IMR-90 (cell line): ENCODE measurements around the gene MMP24. TPM values are rescaled to one million over a fixed set of nuclear protein-coding genes. Genes with fewer than 3 reads are reported as not detected.

ENCODE experiments used
- ATAC-seq: fragments of 200-7000 bp; cut with Tn5 transposase; 2 replicates; pipeline ENCODE4 v1.9.1; 2020; ENCODE audit warnings: low read depth, mild to moderate bottlenecking, moderate library complexity
- BruUV-seq: library from RNA; stranded (reverse); fragments of 400-500 nt; replicated peaks from 2 replicates; lab custom pipeline; 2021; lab: Mats Ljungman, UMichigan
- CTCF ChIA-PET: fragments of 300-600 bp; formaldehyde crosslinking; extraction: SDS; loops from one replicate; lab custom pipeline; 2021; ENCODE audit warnings: antibody characterized with exemption; lab: Yijun Ruan, JAX
- POLR2A ChIA-PET: fragments of 300-600 bp; sonication (Branson Sonifier 250); formaldehyde crosslinking; loops from one replicate; lab custom pipeline; 2022; ENCODE audit warnings: antibody characterized with exemption; ENCODE audit not compliant: unreplicated experiment; lab: Charles Lee
- DNase-seq: peaks from one replicate; pipeline ENCODE4 v3.0.0; 2013
- H2AFZ ChIP-seq: replicated peaks from 2 replicates; pipeline ENCODE3; 2013; ENCODE audit warnings: low read length, mild to moderate bottlenecking; ENCODE audit not compliant: poor library complexity
- H2AK5ac ChIP-seq: 2 replicates; pipeline ENCODE4 v1.6.1; 2013; ENCODE audit warnings: low read depth, low read length, inconsistent platforms
- H2AK9ac ChIP-seq: replicated peaks from 2 replicates; pipeline ENCODE3; 2013; ENCODE audit warnings: mild to moderate bottlenecking, low read depth, low read length, moderate library complexity; ENCODE audit not compliant: poor library complexity
- H2BK120ac ChIP-seq: 2 replicates; pipeline ENCODE4 v1.6.1; 2013; ENCODE audit warnings: low read depth, low read length, inconsistent platforms
- H2BK15ac ChIP-seq: 3 replicates; pipeline ENCODE4 v1.6.1; 2013; ENCODE audit warnings: low read depth, low read length, inconsistent platforms
- H2BK20ac ChIP-seq: 2 replicates; pipeline ENCODE4 v1.6.1; 2013; ENCODE audit warnings: low read depth, mild to moderate bottlenecking, inconsistent platforms, low read length, moderate library complexity
- H2BK5ac ChIP-seq: 2 replicates; pipeline ENCODE4 v1.6.1; 2013; ENCODE audit warnings: mild to moderate bottlenecking, low read depth, low read length, inconsistent platforms; ENCODE audit not compliant: poor library complexity, severe bottlenecking
- H3K14ac ChIP-seq: replicated peaks from 2 replicates; pipeline ENCODE4 v1.6.1; 2013; ENCODE audit warnings: low read depth, low read length, inconsistent platforms
- H3K18ac ChIP-seq: 2 replicates; pipeline ENCODE4 v1.6.1; 2013; ENCODE audit warnings: low read depth, low read length, control low read depth
- H3K23ac ChIP-seq: 2 replicates; pipeline ENCODE4 v1.6.1; 2013; ENCODE audit warnings: low read depth, low read length, inconsistent platforms
- H3K27ac ChIP-seq: 2 replicates; pipeline ENCODE4 v1.5.1; 2013; ENCODE audit warnings: mild to moderate bottlenecking, control low read depth, low read length; ENCODE audit not compliant: insufficient read depth
- H3K27me3 ChIP-seq: 2 replicates; pipeline ENCODE4 v1.6.1; 2013; ENCODE audit warnings: low read length; ENCODE audit not compliant: control insufficient read depth, insufficient read depth
- H3K36me3 ChIP-seq: 2 replicates; pipeline ENCODE4 v1.6.1; 2013; ENCODE audit warnings: low read length, mixed read lengths; ENCODE audit not compliant: control insufficient read depth, insufficient read depth
- H3K4ac ChIP-seq: 2 replicates; pipeline ENCODE4 v1.6.1; 2013; ENCODE audit warnings: low read depth, low read length, inconsistent platforms
- H3K4me1 ChIP-seq: 2 replicates; pipeline ENCODE4 v1.6.1; 2013; ENCODE audit warnings: low read length, mixed read lengths; ENCODE audit not compliant: control insufficient read depth, insufficient read depth
- H3K4me2 ChIP-seq: 2 replicates; pipeline ENCODE4 v1.6.1; 2013; ENCODE audit warnings: low read depth, mild to moderate bottlenecking, control low read depth, low read length, moderate library complexity
- H3K4me3 ChIP-seq: 2 replicates; pipeline ENCODE4 v1.5.1; 2013; ENCODE audit warnings: low read depth, mild to moderate bottlenecking, control low read depth, low read length, moderate library complexity; ENCODE audit not compliant: insufficient read depth
- H3K56ac ChIP-seq: 2 replicates; pipeline ENCODE4 v1.6.1; 2013; ENCODE audit warnings: low read length, inconsistent platforms; ENCODE audit not compliant: insufficient read depth; ENCODE audit errors: extremely low read depth
- H3K79me1 ChIP-seq, 2 experiments: 2 replicates each; pipeline ENCODE4 v1.6.1; 2013; ENCODE audit warnings: low read length in 2 of 2, inconsistent platforms in 1 of 2, low read depth in 1 of 2
- H3K9ac ChIP-seq: 2 replicates; pipeline ENCODE4 v1.6.1; 2013; ENCODE audit warnings: low read depth, low read length, control low read depth
- H3K9me1 ChIP-seq: 2 replicates; pipeline ENCODE4 v1.6.1; 2013; ENCODE audit warnings: low read length, inconsistent platforms; ENCODE audit not compliant: insufficient read depth
- H3K9me3 ChIP-seq: 2 replicates; pipeline ENCODE4 v1.6.1; 2013; ENCODE audit warnings: low read length; ENCODE audit not compliant: control insufficient read depth, insufficient read depth
- H4K20me1 ChIP-seq: 2 replicates; pipeline ENCODE4 v1.6.1; 2013; ENCODE audit warnings: low read length, inconsistent platforms; ENCODE audit not compliant: insufficient read depth
- H4K5ac ChIP-seq: 2 replicates; pipeline ENCODE4 v1.6.1; 2013; ENCODE audit warnings: mild to moderate bottlenecking, low read depth, low read length, control low read depth
- H4K8ac ChIP-seq, 2 experiments: 2 replicates each; pipeline ENCODE4 v1.6.1; 2013; ENCODE audit warnings: low read depth in 2 of 2, low read length in 2 of 2, control low read depth in 1 of 2, inconsistent platforms in 1 of 2
- H4K91ac ChIP-seq: 2 replicates; pipeline ENCODE4 v1.6.1; 2013; ENCODE audit warnings: low read depth, low read length, inconsistent platforms; ENCODE audit not compliant: insufficient read depth
- BHLHE40 ChIP-seq: fragments of 150-350 bp; IDR thresholded peaks from 2 replicates; pipeline ENCODE4 v1.6.1; 2016; ENCODE audit warnings: mild to moderate bottlenecking, low read depth, low read length
- FOS ChIP-seq: fragments of 150-350 bp; IDR thresholded peaks from 2 replicates; pipeline ENCODE4 v1.6.1; 2016; ENCODE audit warnings: low read depth, low read length
- MAFK ChIP-seq: IDR thresholded peaks from 2 replicates; pipeline ENCODE4 v1.6.1; 2012; ENCODE audit warnings: low read depth, low read length, improper control_type of control experiment
- MXI1 ChIP-seq: IDR thresholded peaks from 2 replicates; pipeline ENCODE4 v1.6.1; 2012; ENCODE audit warnings: low read depth, mild to moderate bottlenecking, low read length, moderate library complexity, borderline replicate concordance
- NFE2L2 ChIP-seq: fragments of 150-350 bp; IDR thresholded peaks from 2 replicates; pipeline ENCODE4 v1.6.1; 2016; ENCODE audit warnings: low read depth, mild to moderate bottlenecking, low read length
- SMC3 ChIP-seq: fragments of 150-350 bp; IDR thresholded peaks from 2 replicates; pipeline ENCODE4 v1.6.1; 2016; ENCODE audit warnings: low read depth, mild to moderate bottlenecking, antibody characterized with exemption, low read length, moderate library complexity
- WGBS, 2 experiments: methylation state at CpG; one replicate each; pipeline versions ENCODE4 v1.1.5 to v1.1.7; 2013; ENCODE audit warnings: missing lambda C conversion rate in 2 of 2; ENCODE audit not compliant: insufficient read length in 1 of 2; ENCODE audit errors: extremely low coverage in 2 of 2; 5-methylcytosine and 5-hydroxymethylcytosine counted together
- dilution Hi-C: fragments of 300-500 bp; cut with HindIII; formaldehyde crosslinking; loops from one replicate; pipeline ENCODE4 v1.14.3; 2018; ENCODE audit warnings: low sequenced_read_pairs; ENCODE audit not compliant: unreplicated experiment
- in situ Hi-C: fragments of 300-500 bp; cut with MboI; formaldehyde crosslinking; loops from 3 replicates; pipeline ENCODE4 v1.14.3; 2019; ENCODE audit warnings: low sequenced_read_pairs, inconsistent platforms, mixed read lengths
- intact Hi-C: fragments of 100-400 bp; cut with micrococcal nuclease; formaldehyde crosslinking; loops from 2 replicates; pipeline ENCODE4 v1.10.0; 2022
- polyA plus RNA-seq, 3 experiments: library from polyadenylated mRNA; depleted of rRNA; stranded (reverse); fragments of >200 nt; gene quantifications; 2 replicates each; pipeline ENCODE4 v1.2.3, GENCODE V29; 2012; ENCODE audit warnings: low replicate concordance in 1 of 3
- total RNA-seq: library from RNA; depleted of rRNA; stranded (reverse); fragments of >200 nt; gene quantifications from 2 replicates; pipeline ENCODE4 v1.2.3, GENCODE V29; 2012
- TF ChIP-seq, protein P1 (sequence below): fragments of 150-350 bp; IDR thresholded peaks from 2 replicates; pipeline ENCODE4 v1.6.1; 2017; ENCODE audit warnings: mild to moderate bottlenecking, antibody characterized with exemption, low read length, low read depth

MMP24 gene
- total and polyA plus RNA-seq, 2 of the 4 experiments (the other 2 are of a cell fraction) = 0.36 to 0.79 TPM

DNA sequence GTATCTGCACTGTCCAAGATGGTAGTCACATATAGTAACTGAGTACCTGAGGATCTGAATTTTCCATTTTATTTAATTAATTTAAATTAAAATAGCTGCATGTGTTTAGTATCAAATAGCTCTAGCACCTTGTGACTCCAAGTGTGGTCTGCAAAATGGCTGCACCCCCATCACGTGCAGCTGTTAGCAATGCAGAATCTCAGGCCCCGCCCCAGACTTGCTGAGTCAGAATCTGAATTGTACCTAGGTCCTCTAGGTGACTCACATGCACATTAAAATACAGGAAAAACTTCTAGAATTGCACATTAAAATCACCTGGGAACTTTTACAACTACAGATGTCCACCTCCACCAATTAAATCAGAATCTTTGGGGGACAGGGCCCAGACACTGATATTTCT is 84.9 kb downstream of the MMP24 start:
- Histone ChIP-seq H4K5ac (peak overlapping the region; percentile 4; the same call in 1 of the 2 replicates), H3K23ac (peak overlapping the region; percentile 61; the same call in 1 of the 2 replicates), H3K27ac (peak overlapping the region; percentile 82; the same call in 1 of the 2 replicates), H3K56ac (peak overlapping the region; percentile 86; the same call in 1 of the 2 replicates), H3K14ac (peak overlapping the region; percentile 92; the same call in 1 of the 2 replicates), H2BK15ac (peak overlapping the region; percentile 99), H3K9me3 (no peaks in the 10 kb centered on the region), H3K9ac (no peak overlapping the region), H4K91ac (peak overlapping the region; percentile 98), H3K36me3 (no peaks in the 10 kb centered on the region), H3K4me1 (peaks cover 41% of the 10 kb centered on the region), H4K8ac (peak overlapping the region; percentile 50 to 88), H3K79me1 (peaks cover 0 to 56% of the 10 kb centered on the region in 2 experiments; a peak in 2 of 4 replicates), H3K9me1 (peaks cover 49% of the 10 kb centered on the region), H2BK120ac (peak overlapping the region; percentile 99), H3K4me2 (no peak overlapping the region), H3K4ac (peak overlapping the region; percentile 98), H3K18ac (peak overlapping the region; percentile 68; the same call in 1 of the 2 replicates), H2BK20ac (peak overlapping the region; percentile 98), H2AK9ac (no peak overlapping the region), H2BK5ac (peak overlapping the region; percentile 83), H4K20me1 (no peaks in the 10 kb centered on the region), H2AFZ (no peak overlapping the region), H3K27me3 (no peaks in the 10 kb centered on the region), H2AK5ac (peak overlapping the region; percentile 80; the same call in 1 of the 2 replicates), H3K4me3 (no peak overlapping the region)
- TF ChIP-seq BHLHE40 (peak; percentile 95), SMC3 (no peak), NFE2L2 (0 out of 2 replicates have a peak, but pooled peaks have one; percentile 24), MAFK (peak; percentile 76), MXI1 (no peak), FOS (0 out of 2 replicates have a peak, but pooled peaks have one; percentile 7)
- TF ChIP-seq, protein P1, sequence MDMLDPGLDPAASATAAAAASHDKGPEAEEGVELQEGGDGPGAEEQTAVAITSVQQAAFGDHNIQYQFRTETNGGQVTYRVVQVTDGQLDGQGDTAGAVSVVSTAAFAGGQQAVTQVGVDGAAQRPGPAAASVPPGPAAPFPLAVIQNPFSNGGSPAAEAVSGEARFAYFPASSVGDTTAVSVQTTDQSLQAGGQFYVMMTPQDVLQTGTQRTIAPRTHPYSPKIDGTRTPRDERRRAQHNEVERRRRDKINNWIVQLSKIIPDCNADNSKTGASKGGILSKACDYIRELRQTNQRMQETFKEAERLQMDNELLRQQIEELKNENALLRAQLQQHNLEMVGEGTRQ = peak; percentile 89
- CTCF ChIA-PET = interaction anchor here (1.4 kb wide), 1 partner anchor 128 kb away, joined by 3 read pairs; no protein-coding TSS in a partner anchor
- no peak for ATAC-seq
- BruUV-seq = no TSS peak
- dilution Hi-C loops = no loop called here
- WGBS, 2 experiments = 57% methylated on average over 2 of the region's 2 CpGs; no CpG with 5 or more reads in 1 of the 2 experiments
- in situ Hi-C loops = no loop called here
- POLR2A ChIA-PET = interaction anchor here (0.6 kb wide), 1 partner anchor 27 kb away, joined by 4 read pairs; the partner anchor contains the start of gene EIF6
- DNase-seq = peak; percentile 77
- intact Hi-C loops = no loop called here
